GM06990 (cell line): ENCODE results near the gene FCN3.

Experiments used
- DNase-seq: peaks from one replicate; pipeline ENCODE4 v3.0.0-alpha.2; 2011; ENCODE audit not compliant: insufficient read length; ENCODE audit errors: extremely low read depth
- H3K27me3 ChIP-seq: replicated peaks from 2 replicates; pipeline ENCODE4 v1.6.0; 2011; ENCODE audit warnings: low read length; ENCODE audit not compliant: control insufficient read depth, insufficient read depth
- H3K36me3 ChIP-seq: 2 replicates; pipeline ENCODE4 v1.5.1; 2011; ENCODE audit warnings: low read length; ENCODE audit not compliant: control insufficient read depth, insufficient read depth
- H3K4me3 ChIP-seq: replicated peaks from 2 replicates; pipeline ENCODE4 v1.5.1; 2011; ENCODE audit warnings: low read depth, mild to moderate bottlenecking, control low read depth, low read length
- CTCF ChIP-seq: IDR thresholded peaks from 2 replicates; pipeline ENCODE4 v1.5.1; 2011; ENCODE audit warnings: low read length, control low read depth, mild to moderate bottlenecking, inconsistent platforms; ENCODE audit not compliant: insufficient read depth, poor library complexity, severe bottlenecking

The FCN3 gene

GRCh38 chr1:27383661-27384060 is 9.0 kb upstream of the FCN3 start:
- DNase-seq = no peak
- H3K36me3 ChIP-seq = no peaks in the 10 kb centered on the region
- no peak overlapping the region for H3K4me3 ChIP-seq
- no peak for TF ChIP-seq CTCF
- no peaks in the 10 kb centered on the region; the same call in 1 of the 2 replicates for H3K27me3 ChIP-seq

- no peak for DNase-seq
- H3K4me3 ChIP-seq = no peak within 1 kb of the TSS
- TF ChIP-seq CTCF = no peak
- no peaks in the 10 kb centered on the region for H3K36me3 ChIP-seq
- H3K27me3 ChIP-seq = no peaks in the 10 kb centered on the region; the same call in 1 of the 2 replicates
Measured at GRCh38 chr1:27383039-27383605, 8.5 kb upstream of the FCN3 start, which contains the start of gene CD164L2. CD164L2 (minus strand) TSS chr1:27383333; CDS start chr1:27383239, 94 bp downstream.

GRCh38 chr1:27381969-27382762 is 7.5 kb upstream of the FCN3 start:
- no peaks in the 10 kb centered on the region; the same call in 1 of the 2 replicates for H3K27me3 ChIP-seq
- TF ChIP-seq CTCF = no peak
- no peaks in the 10 kb centered on the region for H3K36me3 ChIP-seq
- DNase-seq = no peak
- H3K4me3 ChIP-seq = no peak overlapping the region

DNA sequence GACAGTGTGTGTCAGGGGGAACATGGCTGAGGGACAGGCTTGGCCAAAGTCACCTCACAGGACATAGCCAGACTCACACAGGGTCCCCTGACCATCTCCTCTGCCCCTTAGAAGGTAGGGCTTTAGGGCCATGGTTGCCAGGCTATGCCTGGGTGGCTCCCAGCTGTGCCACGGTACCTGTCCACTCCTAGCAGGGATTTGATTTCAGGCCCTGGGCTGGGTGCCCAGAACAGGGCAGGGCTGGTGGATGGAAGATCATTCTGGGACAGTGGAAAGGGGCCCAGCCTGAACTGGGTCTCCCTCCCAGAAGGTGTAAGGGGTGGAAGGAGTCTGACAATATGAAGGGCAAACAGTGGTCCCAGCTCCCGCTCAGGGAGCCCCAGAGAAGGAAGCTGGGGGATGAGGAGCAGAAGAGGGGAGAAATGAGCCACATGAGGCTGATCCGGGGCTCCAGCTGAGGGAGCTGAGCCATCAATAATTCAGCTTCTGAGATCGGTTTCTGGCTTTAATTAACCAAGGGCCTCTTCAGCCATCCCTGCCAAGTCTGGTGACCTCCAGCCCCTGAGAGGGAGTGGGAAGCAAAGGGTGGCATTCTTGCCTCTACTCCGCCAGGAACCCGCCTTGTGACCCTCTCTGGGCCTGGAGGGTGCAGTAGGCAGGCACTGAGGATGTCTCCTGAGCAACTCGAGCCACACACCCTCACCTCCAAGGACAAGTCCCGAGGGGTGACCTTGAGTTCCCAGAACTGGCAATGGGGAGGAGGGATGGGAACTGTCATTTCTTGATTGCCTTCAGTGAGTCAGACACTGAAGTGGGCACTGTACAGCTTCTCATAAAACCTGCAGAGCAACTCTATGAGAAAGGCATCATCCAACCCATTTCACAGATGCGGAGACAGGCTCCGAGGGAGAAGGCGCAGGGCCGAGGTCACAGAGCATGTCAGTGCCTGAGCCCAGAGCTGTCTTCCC is 6.4 kb upstream of the FCN3 start:
- no peaks in the 10 kb centered on the region for H3K36me3 ChIP-seq
- DNase-seq = no peak
- no peak for TF ChIP-seq CTCF
- no peak overlapping the region for H3K4me3 ChIP-seq
- peaks cover 1% of the 10 kb centered on the region for H3K27me3 ChIP-seq

DNA sequence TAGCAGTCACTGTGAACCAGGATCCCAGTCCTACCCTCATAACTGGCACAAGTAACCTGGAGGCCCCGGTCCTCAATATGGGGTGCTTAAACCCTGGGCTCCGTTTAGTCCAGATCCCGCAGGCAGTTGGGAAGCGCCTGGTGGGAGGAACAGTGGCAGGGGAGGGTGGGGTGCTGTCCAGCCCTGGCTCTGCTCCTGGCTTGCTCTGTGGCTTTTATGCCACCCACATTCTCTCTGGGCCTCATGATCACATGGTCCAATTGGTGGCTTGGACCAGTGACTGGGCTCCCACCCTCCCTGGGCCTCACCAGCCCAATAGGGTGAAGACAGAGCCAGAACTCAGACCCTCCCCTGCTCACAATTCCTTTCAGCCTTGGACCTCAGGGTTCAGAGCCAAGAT is 5.6 kb upstream of the FCN3 start:
- DNase-seq = no peak

More for the DNA sequence above, 5.6 kb upstream of the FCN3 start:
- TF ChIP-seq CTCF = no peak
- H3K36me3 ChIP-seq = no peaks in the 10 kb centered on the region
- no peak overlapping the region for H3K4me3 ChIP-seq
- peaks cover 1% of the 10 kb centered on the region for H3K27me3 ChIP-seq
